HG02588 (cell line): Measurements from ENCODE around the gene PKNOX2.

Experiments used
- ATAC-seq: cut with Tn5 transposase; IDR thresholded peaks from one replicate; pipeline ENCODE4 v1.9.1; 2021; ENCODE audit warnings: mild to moderate bottlenecking, moderate library complexity; ENCODE audit not compliant: unreplicated experiment

The PKNOX2 gene

GRCh38 chr11:125154378-125155099 lies 10.0 kb upstream of the PKNOX2 start:
- no peak for ATAC-seq

DNA sequence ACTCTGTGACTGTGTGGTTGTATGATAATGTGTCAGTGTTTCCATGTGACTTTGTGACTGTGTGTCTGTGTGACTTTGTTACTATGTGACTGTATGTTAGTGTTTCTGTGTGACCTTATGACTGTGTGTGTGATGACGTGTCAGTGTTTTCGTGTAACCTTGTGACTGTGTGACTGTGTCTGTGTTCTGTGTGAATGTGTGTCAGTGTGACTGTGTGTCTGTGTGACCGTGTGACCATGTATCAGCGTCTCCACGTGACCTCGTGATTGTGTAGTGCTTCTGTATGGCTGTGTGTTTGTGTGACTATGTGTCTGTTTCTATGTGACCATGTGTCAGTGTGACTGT lies 9.5 kb upstream of the PKNOX2 start:
- no peak for ATAC-seq

GRCh38 chr11:125155767-125156166 lies 8.8 kb upstream of the PKNOX2 start:
- ATAC-seq: no peak

DNA sequence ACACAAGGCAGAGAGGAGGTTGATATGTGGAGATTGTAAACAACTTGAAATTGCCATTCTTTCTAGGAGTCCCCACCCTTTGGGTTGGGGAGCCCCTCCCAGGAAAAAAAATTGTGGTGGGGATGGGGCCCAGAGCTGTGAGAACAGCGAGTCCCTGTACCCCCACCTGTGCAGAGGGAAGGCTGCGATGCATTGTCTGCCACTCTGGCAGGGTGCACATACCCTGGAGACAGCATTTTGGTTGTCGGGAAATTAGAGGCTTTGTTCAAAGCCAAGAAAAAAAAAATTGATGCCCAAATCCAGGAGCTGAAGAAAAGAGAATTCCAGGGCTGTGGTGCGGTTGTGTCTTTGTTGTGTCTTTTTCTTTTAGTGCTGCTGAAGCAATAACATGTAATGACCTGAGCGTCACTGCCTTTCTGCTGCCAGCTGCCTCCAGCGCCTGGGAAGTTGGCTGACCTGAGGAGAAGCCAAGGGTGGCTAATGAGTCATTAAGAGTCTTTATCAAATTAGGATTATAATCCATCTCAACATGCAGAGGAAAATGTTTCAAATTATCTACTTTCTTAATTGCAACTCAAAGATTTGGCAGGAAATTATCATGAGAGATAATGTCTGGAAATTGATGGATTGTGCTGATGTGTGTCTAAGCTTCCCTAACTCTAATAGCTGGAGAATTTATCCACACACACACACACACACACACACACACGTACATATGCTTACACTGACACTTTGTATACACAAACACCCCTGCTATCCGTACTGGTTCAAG lies 8.0 kb upstream of the PKNOX2 start:
- ATAC-seq: no peak

GRCh38 chr11:125157118-125157733 lies 7.3 kb upstream of the PKNOX2 start:
- ATAC-seq: no peak

GRCh38 chr11:125157953-125158680 lies 6.4 kb upstream of the PKNOX2 start:
- ATAC-seq: no peak

- ATAC-seq: no peak
These were observed 1.8 kb upstream of the PKNOX2 start for GRCh38 chr11:125162743-125163142.

- ATAC-seq: no peak
These were observed 1.0 kb upstream of the PKNOX2 start for GRCh38 chr11:125163431-125164063.

DNA sequence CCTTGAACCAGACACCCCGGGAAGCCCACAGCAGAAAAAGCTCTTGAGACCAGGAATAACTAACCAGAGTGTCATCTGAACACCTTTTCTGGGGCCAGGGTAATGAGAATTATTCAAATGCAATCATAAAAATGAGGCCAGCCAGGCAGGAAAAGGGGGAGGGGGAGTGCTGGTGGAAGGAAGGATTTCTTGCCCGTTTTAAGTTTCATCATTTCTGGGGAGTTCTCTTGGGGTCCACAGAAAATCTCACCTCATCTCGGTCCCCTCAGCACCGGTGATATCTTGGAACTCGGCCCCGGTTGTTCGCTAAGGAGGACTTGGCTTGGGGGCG lies 495 bp upstream of the PKNOX2 start:
- ATAC-seq: no peak

DNA sequence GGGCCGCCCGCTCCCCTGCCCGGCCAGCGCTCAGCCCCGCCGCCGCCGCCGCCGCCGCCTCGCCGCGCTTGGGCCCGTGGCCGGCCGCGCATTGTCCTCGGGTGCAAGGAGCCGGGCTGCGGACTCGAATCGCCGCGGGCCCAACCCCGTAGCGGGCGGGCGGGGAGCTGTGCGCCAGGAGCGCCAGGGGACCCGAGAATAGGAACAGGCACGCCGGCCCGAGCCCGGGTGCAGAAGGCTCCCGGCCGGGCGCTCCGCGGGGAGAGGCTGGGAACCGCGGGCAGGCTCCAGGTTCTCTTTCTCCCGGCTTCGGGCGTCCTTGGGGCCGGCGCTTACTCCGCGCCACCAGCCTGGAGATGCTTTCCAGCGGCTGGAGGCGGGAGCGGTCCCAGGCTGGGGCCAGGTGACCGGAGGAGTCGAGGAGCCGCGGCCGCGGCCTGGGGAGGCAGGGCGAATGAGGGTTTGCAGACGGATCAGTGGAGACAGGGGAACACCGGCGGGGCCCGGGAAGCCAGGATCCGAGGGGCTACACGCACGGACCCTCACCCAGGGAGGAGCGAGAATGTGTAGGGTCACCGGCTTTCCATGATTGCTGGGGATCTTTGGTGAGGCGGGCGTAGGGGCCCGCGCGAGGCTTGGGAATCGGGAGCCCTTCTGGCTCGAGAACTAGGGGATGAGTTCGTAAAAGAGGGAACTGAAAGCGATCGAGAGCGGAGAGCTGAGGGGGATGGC lies 726 bp downstream of the PKNOX2 start:
- no peak for ATAC-seq

GRCh38 chr11:125165843-125166763 lies 1.6 kb downstream of the PKNOX2 start:
- no peak for ATAC-seq

DNA sequence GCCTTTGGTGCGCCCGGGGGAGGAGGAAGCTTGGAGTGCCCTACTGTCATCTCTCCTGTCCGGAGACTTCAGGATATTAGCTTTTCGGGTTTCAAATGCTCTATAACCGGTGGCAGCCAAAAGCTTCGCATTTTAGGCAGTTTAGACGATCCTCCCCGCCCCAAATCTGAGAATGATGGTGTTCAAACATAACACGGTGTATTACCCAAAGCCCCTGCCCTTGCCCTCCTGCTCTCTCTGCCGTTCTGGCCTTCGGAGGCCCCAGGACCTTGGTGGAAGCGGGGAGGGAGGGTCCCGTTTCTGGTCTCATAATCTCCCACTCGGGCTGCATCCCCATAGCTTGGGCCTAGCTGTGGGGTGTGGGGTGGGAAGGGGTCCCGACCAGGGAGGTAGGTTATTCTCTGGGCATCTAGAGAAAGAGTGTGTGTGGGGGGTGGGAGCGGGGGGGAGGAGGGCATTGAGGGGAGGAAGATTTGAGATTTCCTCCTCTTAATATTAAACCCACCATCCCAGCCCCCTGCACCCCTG lies 2.3 kb downstream of the PKNOX2 start:
- ATAC-seq: no peak

- no peak for ATAC-seq
These were observed 2.9 kb downstream of the PKNOX2 start for GRCh38 chr11:125167292-125167953.

DNA sequence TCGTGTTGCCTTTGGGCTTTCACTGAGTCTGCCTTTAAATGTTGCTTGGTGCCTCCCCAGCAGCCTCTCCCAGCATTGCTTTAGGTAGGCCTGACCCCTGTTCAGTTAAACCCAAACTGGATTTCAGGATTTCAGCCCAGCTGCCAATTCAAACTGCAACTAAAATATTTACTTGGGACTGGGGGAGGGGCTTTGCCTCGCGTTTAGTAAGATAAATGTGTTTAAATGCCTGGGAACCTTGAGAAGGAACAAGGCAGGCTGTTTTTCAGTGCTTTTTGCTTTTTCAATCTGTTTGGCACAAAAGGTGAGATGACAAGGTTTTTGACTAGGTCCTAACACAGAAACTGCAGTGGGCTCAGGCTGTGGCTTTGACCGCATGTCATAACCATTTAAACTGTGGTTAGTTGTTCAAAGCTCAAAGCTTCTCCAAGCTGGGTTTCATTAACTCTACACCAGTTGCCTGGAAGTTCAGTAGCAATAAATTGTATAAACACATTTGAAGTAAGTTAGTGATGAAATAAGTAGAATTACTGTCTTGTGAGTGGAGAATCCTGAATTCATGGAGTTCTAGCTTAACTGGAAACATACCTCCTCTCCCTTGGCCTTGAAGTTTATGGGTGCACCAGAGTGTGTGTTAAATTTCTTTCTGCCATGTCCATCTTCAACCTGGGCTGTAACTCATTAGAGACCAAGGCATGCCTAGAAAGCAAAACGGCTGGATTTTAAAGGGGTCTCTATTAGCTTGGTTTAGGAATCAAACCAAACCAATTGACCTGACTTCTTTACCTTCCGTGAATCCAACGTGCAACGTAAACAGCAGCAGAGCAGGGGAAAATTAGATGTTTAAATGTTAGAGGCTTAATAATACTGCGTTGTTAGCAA lies 3.6 kb downstream of the PKNOX2 start:
- ATAC-seq: no peak

GRCh38 chr11:125168918-125169456 lies 4.4 kb downstream of the PKNOX2 start:
- ATAC-seq: no peak

DNA sequence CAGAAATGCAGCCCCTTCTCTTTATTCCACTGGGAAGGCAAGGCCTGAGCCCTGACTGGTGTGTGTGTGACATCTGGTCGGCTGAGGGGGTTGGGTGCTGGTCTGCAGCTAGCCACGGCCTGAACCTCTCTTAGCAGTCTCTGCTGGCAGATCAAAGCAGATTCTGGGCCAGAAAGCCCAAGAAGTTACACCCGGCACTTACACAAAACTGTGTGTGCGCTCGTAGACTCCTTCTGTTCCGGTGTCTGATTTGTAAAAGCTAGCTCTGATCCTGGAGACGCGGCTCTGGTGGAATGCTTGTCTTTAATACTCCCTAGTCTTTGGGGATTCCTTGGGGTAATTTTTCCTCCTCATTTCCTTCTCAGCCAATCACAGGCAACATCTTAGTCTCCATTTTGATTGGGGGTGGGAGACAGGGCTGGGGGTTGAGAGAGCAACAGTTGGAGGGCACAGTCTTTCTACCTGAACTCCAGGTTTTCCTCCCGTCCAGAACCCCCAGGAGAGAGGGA lies 5.5 kb downstream of the PKNOX2 start:
- ATAC-seq: no peak

DNA sequence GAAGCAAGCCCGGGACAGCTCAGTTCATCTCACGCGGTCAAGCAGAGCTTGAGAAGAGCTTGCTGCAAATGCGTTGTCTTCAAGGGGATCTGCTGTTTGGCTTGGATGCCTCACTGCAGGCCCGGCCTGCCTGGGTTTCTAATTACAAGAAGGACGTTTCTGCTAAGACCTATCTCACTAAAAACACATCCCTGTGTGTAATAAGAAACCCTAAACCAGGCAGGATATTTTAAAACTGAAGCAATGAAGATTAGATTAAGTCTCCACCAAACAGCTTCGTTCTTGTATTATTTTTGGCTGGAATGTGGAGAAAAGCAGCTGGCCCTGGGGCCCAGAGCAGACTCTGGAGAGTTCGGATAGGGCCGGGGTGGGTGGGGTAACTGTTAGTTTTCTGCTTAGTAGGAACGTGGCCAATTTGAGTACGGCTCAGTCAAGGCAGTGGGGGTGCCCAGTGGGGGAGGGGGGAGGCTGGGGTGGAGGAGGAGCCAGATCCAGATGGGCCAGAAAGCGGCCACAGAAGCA lies 6.0 kb downstream of the PKNOX2 start:
- no peak for ATAC-seq
